Measurements from ENCODE around the gene LAMB2. TPM values are rescaled to one million over a fixed set of nuclear protein-coding genes. Genes with fewer than 3 reads are reported as not detected.

Gene LAMB2
- total RNA-seq, 4 donors from 2014 or later = 334 to 564 (median 415) TPM

GRCh38 chr3:49124991-49125670 is 7.7 kb downstream of the LAMB2 start:
- DNase-seq (ENCODE audit: low spot score) (no peak), ATAC-seq (ENCODE audit: low FRiP score) (no peak)
- no peak for TF ChIP-seq CTCF (IDR thresholded peaks at IDR 0.05)

DNA sequence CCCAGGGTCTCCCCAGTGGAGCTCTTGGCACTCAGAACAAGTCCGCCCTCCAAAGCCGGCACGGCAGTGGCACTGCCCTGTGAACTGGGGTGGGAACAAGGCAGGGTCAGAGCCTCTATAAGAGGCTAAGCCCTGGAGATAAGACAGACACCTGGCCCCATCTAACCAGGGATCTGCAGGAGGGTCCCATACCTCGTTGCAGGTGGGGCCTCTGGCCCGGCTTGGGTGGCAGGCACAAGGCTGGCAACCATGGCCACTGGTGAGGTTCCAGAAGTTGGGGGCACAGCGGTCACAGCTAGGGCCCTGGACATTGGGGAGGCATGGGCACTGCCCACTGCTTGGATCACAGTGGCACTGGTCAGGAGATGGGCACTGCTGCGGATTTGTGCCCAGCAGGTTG is 8.6 kb downstream of the LAMB2 start:
- ATAC-seq (ENCODE audit: low FRiP score) = no peak
- TF ChIP-seq CTCF (IDR thresholded peaks at IDR 0.05) = no peak

GRCh38 chr3:49123687-49124086 is 9.2 kb downstream of the LAMB2 start:
- DNase-seq (ENCODE audit: low spot score) (no peak), ATAC-seq (ENCODE audit: low FRiP score) (no peak)
- TF ChIP-seq CTCF (IDR thresholded peaks at IDR 0.05) = no peak

More for the DNA sequence above, 8.6 kb downstream of the LAMB2 start:
- no peak for DNase-seq (ENCODE audit: low spot score)

- no peak for TF ChIP-seq CTCF (IDR thresholded peaks at IDR 0.05)
- ATAC-seq (ENCODE audit: low FRiP score) = no peak
- DNase-seq (ENCODE audit: low spot score) = no peak
These were observed 9.8 kb downstream of the LAMB2 start for GRCh38 chr3:49122886-49123545.

DNA sequence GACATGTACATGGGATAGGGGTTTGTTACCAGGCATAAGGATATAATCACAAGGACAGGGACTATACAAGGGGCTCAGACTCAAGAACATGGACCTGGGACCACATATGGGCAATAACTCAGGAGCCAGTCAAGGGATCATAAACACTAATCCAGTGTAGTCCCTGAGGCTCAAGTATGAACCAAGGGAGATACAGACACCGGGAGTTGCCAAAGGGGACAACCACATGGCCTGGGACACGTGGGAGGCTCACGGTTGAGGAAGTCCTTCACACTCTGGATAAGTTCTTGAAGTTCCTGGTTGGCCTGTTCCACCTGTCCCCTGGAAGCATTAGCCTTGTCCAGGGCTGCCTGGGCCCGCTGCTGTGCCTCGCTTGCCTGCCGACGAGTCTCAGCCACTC is 10.4 kb downstream of the LAMB2 start:
- no peak for DNase-seq (ENCODE audit: low spot score)
- no peak for TF ChIP-seq CTCF (IDR thresholded peaks at IDR 0.05)
- ATAC-seq (ENCODE audit: low FRiP score) = no peak

DNA sequence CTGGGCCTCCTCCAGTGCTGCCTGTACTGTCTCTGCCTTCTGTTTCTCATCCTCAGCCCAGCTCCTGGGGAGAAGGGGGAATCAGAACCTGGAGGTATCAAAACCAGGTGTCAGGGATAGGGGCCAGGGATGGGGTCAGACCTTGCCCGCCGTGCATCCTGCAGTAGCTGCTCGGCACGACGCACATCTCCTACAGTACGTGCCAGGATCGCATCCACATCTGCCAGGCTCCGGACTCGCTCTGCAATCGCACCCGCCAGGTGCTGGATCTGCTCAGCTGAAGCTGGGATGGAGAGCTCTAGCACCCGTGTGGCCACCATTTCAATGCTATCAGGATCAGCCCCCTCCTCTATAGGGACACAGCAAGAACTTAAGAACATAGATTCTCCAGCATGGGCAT is 10.8 kb downstream of the LAMB2 start:
- DNase-seq (ENCODE audit: low spot score) (no peak), ATAC-seq (ENCODE audit: low FRiP score) (no peak)
- no peak for TF ChIP-seq CTCF (IDR thresholded peaks at IDR 0.05)
